GM10248 (cell line): Measurements from ENCODE around the gene STAT1.

Source experiments
- CTCF ChIA-PET: fragments of 300-600 bp; sonication (Branson Sonifier 250); formaldehyde crosslinking; extraction: SDS; loops from one replicate; lab custom pipeline; 2021; ENCODE audit warnings: antibody characterized with exemption; lab: Yijun Ruan, JAX
- POLR2A ChIA-PET: fragments of 350-650 bp; sonication (Branson Sonifier 250); formaldehyde crosslinking; extraction: SDS; loops from one replicate; lab custom pipeline; 2020; ENCODE audit warnings: antibody characterized with exemption; lab: Yijun Ruan, JAX
- DNase-seq: peaks from one replicate; pipeline ENCODE4 v3.0.0; 2012; ENCODE audit errors: extremely low spot score
- CTCF ChIP-seq: IDR thresholded peaks from 2 replicates; pipeline ENCODE4 v1.5.1; 2012; ENCODE audit warnings: mild to moderate bottlenecking, low read depth; ENCODE audit errors: extremely low read depth, missing control alignments, control extremely low read depth

STAT1 gene

GRCh38 chr2:190981733-190982132, 32.2 kb downstream of the STAT1 start:
- no peak for DNase-seq
- ChIA-PET POLR2A (no interaction called here), CTCF (interaction anchor here (1.0 to 1.9 kb wide), 3 partner anchors 12 to 131 kb away, joined by 3 to 4 read pairs (median 4); no protein-coding TSS in a partner anchor)
- no peak for TF ChIP-seq CTCF

DNA sequence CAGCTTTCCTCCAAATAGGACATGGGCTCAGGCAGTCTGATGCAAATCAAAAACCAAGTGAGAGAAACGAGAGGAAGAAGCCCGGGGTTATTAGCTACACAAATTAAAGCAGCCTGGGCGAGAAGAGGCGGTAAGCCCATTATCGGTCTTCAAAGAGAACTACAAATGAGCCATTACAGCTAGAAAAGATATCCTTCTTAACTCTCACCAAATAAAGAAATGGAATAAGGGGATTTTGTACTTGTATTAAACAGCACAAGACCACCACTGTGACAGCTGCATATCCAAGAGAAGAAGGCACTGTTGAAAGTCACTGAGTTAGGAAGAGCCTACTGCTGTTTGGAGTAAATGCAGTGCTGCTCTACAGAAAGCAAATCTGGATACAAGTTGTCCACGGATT, 32.6 kb downstream of the STAT1 start:
- CTCF ChIA-PET: interaction anchor here (1.1 to 1.9 kb wide), 2 partner anchors 35 to 131 kb away, joined by 4 read pairs; no protein-coding TSS in a partner anchor
- DNase-seq: no peak
- POLR2A ChIA-PET: no interaction called here
- TF ChIP-seq CTCF: no peak

DNA sequence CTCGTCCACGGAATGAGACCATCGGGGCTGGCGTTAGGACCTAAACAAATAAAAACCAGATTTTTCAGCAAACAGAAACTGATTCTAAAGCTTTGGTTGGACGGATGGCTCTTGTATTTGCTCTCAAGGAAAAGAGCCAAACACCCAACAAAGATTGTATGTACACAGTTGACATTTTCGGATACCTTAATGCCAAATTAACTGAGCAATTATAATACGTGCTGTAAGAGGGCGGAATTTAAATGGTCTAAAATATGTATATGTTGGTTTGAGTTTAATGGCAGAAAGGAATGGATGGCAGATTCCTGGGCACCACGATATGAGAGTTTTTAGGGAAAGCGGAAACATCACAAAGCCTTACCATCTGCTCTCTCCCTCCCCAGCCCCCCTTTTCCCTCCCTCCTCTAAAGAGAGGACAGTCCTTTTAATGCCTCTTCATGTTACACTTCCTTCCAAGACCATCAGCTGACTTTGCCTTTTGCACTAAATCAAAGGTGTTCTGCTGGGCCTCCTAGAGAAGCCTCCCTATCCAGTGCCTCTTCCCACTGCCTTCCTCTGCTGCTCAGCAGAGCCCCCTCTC, 33.3 kb downstream of the STAT1 start:
- POLR2A ChIA-PET: no interaction called here
- CTCF ChIA-PET: interaction anchor here (1.1 to 1.9 kb wide), 3 partner anchors 13 to 130 kb away, joined by 4 to 5 read pairs (median 4); no protein-coding TSS in a partner anchor
- no peak for TF ChIP-seq CTCF
- DNase-seq: no peak

DNA sequence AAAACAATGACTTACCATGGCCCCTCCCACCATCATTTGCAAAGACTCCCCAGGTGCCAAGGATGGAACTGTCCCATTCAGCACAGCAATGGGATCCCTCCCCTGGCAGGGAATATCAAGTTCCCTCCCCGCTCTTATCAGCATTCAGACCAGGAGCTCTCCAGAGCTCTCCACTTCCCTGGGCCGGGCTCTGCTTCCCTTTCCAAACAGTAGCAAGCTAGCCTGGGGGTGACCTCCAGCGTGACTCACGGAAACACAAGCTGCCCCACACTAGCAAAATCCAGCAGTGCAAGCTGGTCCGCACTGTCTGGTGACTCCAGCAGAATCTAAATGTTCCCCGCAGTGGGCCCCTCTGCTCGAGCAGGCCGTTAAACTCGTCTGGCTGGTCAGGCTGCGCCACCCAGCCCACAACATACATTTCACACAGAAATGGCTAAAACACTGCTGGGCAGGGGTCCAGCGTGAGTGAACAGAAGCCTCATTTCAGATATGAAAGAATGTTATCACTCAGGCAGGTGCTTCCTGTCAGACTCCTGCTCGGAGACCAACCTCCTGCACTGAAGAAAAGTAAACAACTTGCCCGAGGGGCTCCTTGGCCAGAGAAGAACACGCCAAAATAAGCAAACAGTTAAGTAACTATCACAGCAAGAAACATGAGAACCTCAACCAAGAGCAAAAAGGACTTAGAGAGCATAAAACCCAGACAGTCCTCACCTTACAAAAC, 33.9 kb downstream of the STAT1 start:
- CTCF ChIA-PET: interaction anchor here (1.2 to 1.6 kb wide), 3 partner anchors 12 to 26 kb away, joined by 3 to 5 read pairs (median 3); no protein-coding TSS in a partner anchor
- POLR2A ChIA-PET: no interaction called here
- no peak for DNase-seq
- TF ChIP-seq CTCF: no peak

GRCh38 chr2:190978389-190979053, 35.5 kb downstream of the STAT1 start:
- DNase-seq: no peak
- ChIA-PET POLR2A (no interaction called here), CTCF (interaction anchor here (0.8 to 1.2 kb wide), 3 partner anchors 9 to 14 kb away, joined by 3 read pairs; no protein-coding TSS in a partner anchor)

More at GRCh38 chr2:190978389-190979053, 35.5 kb downstream of the STAT1 start:
- TF ChIP-seq CTCF: no peak
